DND-41 (cell line): Measurements from ENCODE around the gene PURA.

Experiments used
- ATAC-seq: fragments of 200-7000 bp; cut with Tn5 transposase; 3 replicates; pipeline ENCODE4 v1.9.1; 2021; ENCODE audit warnings: low read depth; ENCODE audit not compliant: insufficient read depth
- DNase-seq: peaks from one replicate; pipeline ENCODE4 v3.0.0-alpha.2; 2020
- H2AFZ ChIP-seq: 2 replicates; pipeline ENCODE4 v1.6.0; 2012; ENCODE audit warnings: low read depth, low read length
- H3K27ac ChIP-seq: 2 replicates; pipeline ENCODE4 v1.5.1; 2012; ENCODE audit warnings: low read length, inconsistent platforms
- H3K27me3 ChIP-seq: fragments of 200-600 bp; sonication (generic); 2 replicates; pipeline ENCODE4 v1.6.0; 2012; ENCODE audit warnings: low read length, mild to moderate bottlenecking, inconsistent platforms; ENCODE audit not compliant: insufficient read depth, poor library complexity
- H3K36me3 ChIP-seq: 2 replicates; pipeline ENCODE4 v1.5.1; 2012; ENCODE audit warnings: low read length, inconsistent platforms; ENCODE audit not compliant: insufficient read depth
- H3K4me1 ChIP-seq: 2 replicates; pipeline ENCODE4 v1.5.1; 2012; ENCODE audit warnings: mild to moderate bottlenecking, low read length; ENCODE audit not compliant: insufficient read depth
- H3K4me2 ChIP-seq: 2 replicates; pipeline ENCODE4 v1.6.0; 2012; ENCODE audit warnings: mild to moderate bottlenecking, moderate library complexity, low read length, inconsistent platforms; ENCODE audit not compliant: insufficient read depth
- H3K4me3 ChIP-seq, 2 experiments: fragments of 200-600 bp in 1 of 2; shearing (Covaris generic) in 1 of 2; 2 replicates each; pipeline ENCODE4 v1.5.1; 2012 to 2016; ENCODE audit warnings: inconsistent platforms in 2 of 2, low read length in 2 of 2, mild to moderate bottlenecking in 2 of 2, low read depth in 1 of 2, moderate library complexity in 1 of 2
- H3K79me2 ChIP-seq: 2 replicates; pipeline ENCODE4 v1.6.0; 2012; ENCODE audit warnings: low read length, inconsistent platforms; ENCODE audit not compliant: insufficient read depth
- H3K9ac ChIP-seq: 2 replicates; pipeline ENCODE4 v1.6.0; 2012; ENCODE audit warnings: low read depth, mild to moderate bottlenecking, inconsistent platforms, low read length, moderate library complexity
- H3K9me3 ChIP-seq: 2 replicates; pipeline ENCODE4 v1.5.1; 2012; ENCODE audit warnings: low read length, moderate library complexity, mild to moderate bottlenecking, inconsistent platforms; ENCODE audit not compliant: insufficient read depth, severe bottlenecking
- H4K20me1 ChIP-seq: 2 replicates; pipeline ENCODE4 v1.6.0; 2012; ENCODE audit warnings: low read length; ENCODE audit not compliant: insufficient read depth
- CTCF ChIP-seq: IDR thresholded peaks from 2 replicates; pipeline ENCODE4 v1.5.1; 2012; ENCODE audit warnings: borderline replicate concordance, low read length, moderate library complexity, mild to moderate bottlenecking; ENCODE audit not compliant: poor library complexity, severe bottlenecking; ENCODE audit errors: extremely low read depth
- EZH2 ChIP-seq: IDR thresholded peaks from 3 replicates; pipeline ENCODE4 v1.6.1; 2012; ENCODE audit warnings: borderline replicate concordance, low read depth, mild to moderate bottlenecking, moderate library complexity, low read length, inconsistent platforms; ENCODE audit not compliant: severe bottlenecking

Gene PURA

GRCh38 chr5:140075371-140075770 is 38.5 kb upstream of the PURA start:
- Histone ChIP-seq H3K4me3 (no peak overlapping the region), H3K4me1 (no peaks in the 10 kb centered on the region), H3K36me3 (no peaks in the 10 kb centered on the region), H2AFZ (no peak overlapping the region), H4K20me1 (no peaks in the 10 kb centered on the region), H3K9ac (no peak overlapping the region), H3K27me3 (peaks cover 7% of the 10 kb centered on the region), H3K9me3 (no peaks in the 10 kb centered on the region), H3K79me2 (no peaks in the 10 kb centered on the region), H3K27ac (no peak overlapping the region), H3K4me2 (no peak overlapping the region)
- no peak for ATAC-seq
- no peak for TF ChIP-seq EZH2
- peak; percentile 18 for TF ChIP-seq CTCF
- no peak for DNase-seq

GRCh38 chr5:140076142-140076541 is 37.8 kb upstream of the PURA start:
- H3K4me1 ChIP-seq: no peaks in the 10 kb centered on the region
- H3K79me2 ChIP-seq: no peaks in the 10 kb centered on the region
- no peak overlapping the region for H2AFZ ChIP-seq
- TF ChIP-seq CTCF (no peak), EZH2 (no peak)
- no peak overlapping the region for H3K4me2 ChIP-seq
- no peak for DNase-seq
- H3K4me3 ChIP-seq: no peak overlapping the region
- no peaks in the 10 kb centered on the region for H3K36me3 ChIP-seq
- no peak for ATAC-seq
- no peak overlapping the region for H3K27ac ChIP-seq
- no peaks in the 10 kb centered on the region for H4K20me1 ChIP-seq
- H3K9ac ChIP-seq: no peak overlapping the region
- peaks cover 7% of the 10 kb centered on the region for H3K27me3 ChIP-seq
- H3K9me3 ChIP-seq: no peaks in the 10 kb centered on the region

GRCh38 chr5:140076788-140077187 is 37.1 kb upstream of the PURA start:
- Histone ChIP-seq H3K27me3 (peaks cover 8% of the 10 kb centered on the region), H3K27ac (no peak overlapping the region), H4K20me1 (no peaks in the 10 kb centered on the region), H3K4me3 (no peak overlapping the region), H2AFZ (no peak overlapping the region), H3K9me3 (no peaks in the 10 kb centered on the region), H3K9ac (no peak overlapping the region), H3K4me2 (no peak overlapping the region), H3K36me3 (no peaks in the 10 kb centered on the region), H3K4me1 (no peaks in the 10 kb centered on the region), H3K79me2 (no peaks in the 10 kb centered on the region)
- ATAC-seq (no peak), DNase-seq (no peak)
- TF ChIP-seq CTCF (no peak), EZH2 (no peak)

GRCh38 chr5:140083120-140083519 is 30.8 kb upstream of the PURA start:
- TF ChIP-seq EZH2 (no peak), CTCF (no peak)
- Histone ChIP-seq H2AFZ (no peak overlapping the region), H3K36me3 (no peaks in the 10 kb centered on the region), H4K20me1 (no peaks in the 10 kb centered on the region), H3K4me1 (no peaks in the 10 kb centered on the region), H3K9me3 (no peaks in the 10 kb centered on the region), H3K27me3 (peaks cover 33% of the 10 kb centered on the region), H3K4me3 (no peak overlapping the region), H3K9ac (no peak overlapping the region), H3K27ac (no peak overlapping the region), H3K4me2 (no peak overlapping the region), H3K79me2 (no peaks in the 10 kb centered on the region)
- DNase-seq (no peak), ATAC-seq (no peak)
